Activated CD4-positive, alpha-beta memory T cell treated with anti-CD3 and anti-CD28 coated beads for 36 hours (primary cell): ENCODE data around the gene NOL8. TPM values are rescaled to one million over a fixed set of nuclear protein-coding genes. Genes with fewer than 3 reads are reported as not detected.

Source experiments
- CTCF ChIA-PET: fragments of 350-600 bp; sonication (Branson Sonifier 250); formaldehyde crosslinking; loops from one replicate; lab custom pipeline; 2021; ENCODE audit warnings: antibody characterized with exemption, inconsistent platforms; lab: Charles Lee
- POLR2A ChIA-PET: fragments of 350-600 bp; sonication (Branson Sonifier 250); formaldehyde crosslinking; loops from one replicate; lab custom pipeline; 2021; ENCODE audit warnings: antibody characterized with exemption; lab: Charles Lee
- DNase-seq: peaks from one replicate; pipeline ENCODE4 v3.0.0-alpha.2; 2020
- H3K27ac Mint-ChIP-seq: one replicate; pipeline ENCODE4 v1.8.0; 2021; ENCODE audit warnings: mixed read lengths
- H3K27me3 Mint-ChIP-seq: one replicate; pipeline ENCODE4 v1.8.0; 2021; ENCODE audit warnings: mixed read lengths
- H3K36me3 Mint-ChIP-seq: one replicate; pipeline ENCODE4 v1.8.0; 2021; ENCODE audit warnings: mixed read lengths
- H3K4me1 Mint-ChIP-seq: one replicate; pipeline ENCODE4 v1.8.0; 2021; ENCODE audit warnings: low read depth, mixed read lengths
- H3K4me3 Mint-ChIP-seq: one replicate; pipeline ENCODE4 v1.8.0; 2021; ENCODE audit warnings: mild to moderate bottlenecking, mixed read lengths
- H3K9me3 Mint-ChIP-seq: one replicate; pipeline ENCODE4 v1.8.0; 2021; ENCODE audit warnings: mixed read lengths
- intact Hi-C: fragments of 100-400 bp; cut with micrococcal nuclease; formaldehyde crosslinking; loops from one replicate; pipeline ENCODE4 v1.15.1; 2023
- total RNA-seq, 2 experiments: library from RNA; stranded (reverse); gene quantifications; one replicate each; pipeline ENCODE4 v1.2.3, GENCODE V29; 2021

Gene NOL8
- total RNA-seq = 10 to 100 TPM; 45.6 to 47.1 TPM

- ChIA-PET CTCF (interaction anchor here (0.8 to 1.9 kb wide), 7 partner anchors 23 to 465 kb away, joined by 3 to 7 read pairs (median 4); no protein-coding TSS in a partner anchor), POLR2A (interaction anchor here (0.7 to 2.0 kb wide), 12 partner anchors 11 to 1128 kb away, joined by 3 to 11 read pairs (median 4); partner anchors contain the start of genes FAM120AOS, IARS1 and IPPK)
- H3K4me1 Mint-ChIP-seq = peaks cover 36% of the 10 kb centered on the region
- peak within 1 kb of the TSS; percentile 94 for H3K27ac Mint-ChIP-seq
- H3K36me3 Mint-ChIP-seq = peaks cover 22% of the 10 kb centered on the region
- peak; percentile 90 for DNase-seq
- H3K4me3 Mint-ChIP-seq = peak within 1 kb of the TSS; percentile 90
- intact Hi-C loops = loop anchor here (1.0 to 10.0 kb wide), 7 partner anchors 32 to 439 kb away; partner anchors contain the start of genes BICD2, IARS1, IPPK and SPTLC1
- H3K9me3 Mint-ChIP-seq = no peaks in the 10 kb centered on the region
- H3K27me3 Mint-ChIP-seq = no peaks in the 10 kb centered on the region
These were observed at the start of gene NOL8, which contains the start of gene CENPP for GRCh38 chr9:92325269-92325990. TSS of gene NOL8 (minus strand) at chr9:92325350. CDS start at chr9:92324161, 1,189 bp downstream. TSS of gene CENPP (plus strand) at chr9:92325953.

- H3K4me1 Mint-ChIP-seq = no peaks in the 10 kb centered on the region
- ChIA-PET POLR2A (no interaction called here), CTCF (no interaction called here)
- DNase-seq = no peak
- peaks cover 33% of the 10 kb centered on the region for H3K9me3 Mint-ChIP-seq
- intact Hi-C loops = no loop called here
- no peak overlapping the region for H3K4me3 Mint-ChIP-seq
- H3K27ac Mint-ChIP-seq = no peak overlapping the region
- H3K27me3 Mint-ChIP-seq = no peaks in the 10 kb centered on the region
- peaks cover 25% of the 10 kb centered on the region for H3K36me3 Mint-ChIP-seq
These were observed 48.0 kb upstream of the NOL8 start for GRCh38 chr9:92373167-92373566.

DNA sequence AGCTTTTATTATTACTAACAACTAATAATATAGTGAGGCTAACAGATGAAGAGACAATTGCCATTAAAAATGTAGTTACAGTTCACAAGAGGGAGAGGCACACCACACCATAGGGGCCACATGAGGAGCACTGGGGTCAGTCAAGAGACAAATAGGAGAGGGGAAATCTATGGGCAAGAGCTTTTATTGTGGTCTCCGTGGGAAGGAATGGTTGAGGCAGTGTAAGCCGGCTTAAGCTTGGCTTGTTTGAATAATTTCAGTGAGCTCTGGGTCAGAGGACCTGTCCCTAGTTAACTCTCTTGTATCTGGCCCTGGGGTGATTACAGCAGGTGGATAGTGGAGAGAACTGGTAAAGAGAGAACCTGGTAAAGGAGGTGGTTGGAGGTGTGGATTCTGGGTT is 43.9 kb upstream of the NOL8 start:
- H3K36me3 Mint-ChIP-seq = peaks cover 14% of the 10 kb centered on the region
- H3K4me1 Mint-ChIP-seq = no peaks in the 10 kb centered on the region
- POLR2A ChIA-PET = no interaction called here
- H3K27me3 Mint-ChIP-seq = no peaks in the 10 kb centered on the region
- no peak overlapping the region for H3K27ac Mint-ChIP-seq
- CTCF ChIA-PET = no interaction called here
- peaks cover 16% of the 10 kb centered on the region for H3K9me3 Mint-ChIP-seq
- intact Hi-C loops = no loop called here
- DNase-seq = no peak
- no peak overlapping the region for H3K4me3 Mint-ChIP-seq

- H3K27ac Mint-ChIP-seq = no peak overlapping the region
- H3K4me1 Mint-ChIP-seq = no peaks in the 10 kb centered on the region
These were observed 34.9 kb upstream of the NOL8 start for GRCh38 chr9:92360083-92360482.

DNA sequence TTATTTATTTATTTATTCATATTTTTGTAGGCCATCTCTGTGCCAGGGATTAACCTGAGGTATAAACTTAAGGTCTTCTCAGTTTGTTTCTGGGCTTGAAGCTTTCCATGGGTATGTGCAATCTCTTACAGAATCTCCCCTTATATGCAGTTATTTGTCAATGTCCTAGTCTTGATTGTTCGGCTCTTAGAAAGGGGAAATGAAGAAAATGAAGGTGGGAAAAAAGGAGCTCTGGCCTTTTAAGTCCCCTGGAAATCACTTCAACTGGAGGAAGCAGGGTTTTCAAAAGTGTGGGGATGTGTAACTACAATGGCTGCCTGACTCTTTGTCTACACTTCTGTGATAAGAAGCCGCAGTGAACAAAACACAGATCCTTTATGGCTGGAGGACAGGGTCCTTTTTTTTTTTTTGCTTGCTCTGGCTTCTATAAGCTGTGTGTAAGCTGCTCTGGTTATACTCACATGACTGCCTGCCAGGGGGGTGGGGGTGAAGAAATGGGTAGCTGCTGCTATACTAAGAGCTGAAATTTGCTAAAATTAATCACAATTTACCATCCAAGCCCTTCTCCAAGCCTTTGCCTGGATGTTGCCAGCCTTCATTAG is 34.3 kb upstream of the NOL8 start:
- POLR2A ChIA-PET = no interaction called here
- Mint-ChIP-seq H3K27me3 (no peaks in the 10 kb centered on the region), H3K9me3 (peaks cover 31% of the 10 kb centered on the region), H3K4me3 (no peak overlapping the region), H3K4me1 (no peaks in the 10 kb centered on the region), H3K36me3 (peaks cover 20% of the 10 kb centered on the region), H3K27ac (no peak overlapping the region)
- CTCF ChIA-PET = no interaction called here
- no peak for DNase-seq
- intact Hi-C loops = no loop called here

More at GRCh38 chr9:92360083-92360482, 34.9 kb upstream of the NOL8 start:
- intact Hi-C loops = no loop called here
- ChIA-PET POLR2A (no interaction called here), CTCF (no interaction called here)
- peaks cover 15% of the 10 kb centered on the region for H3K36me3 Mint-ChIP-seq
- no peak overlapping the region for H3K4me3 Mint-ChIP-seq
- H3K9me3 Mint-ChIP-seq = peaks cover 25% of the 10 kb centered on the region
- DNase-seq = no peak
- no peaks in the 10 kb centered on the region for H3K27me3 Mint-ChIP-seq

DNA sequence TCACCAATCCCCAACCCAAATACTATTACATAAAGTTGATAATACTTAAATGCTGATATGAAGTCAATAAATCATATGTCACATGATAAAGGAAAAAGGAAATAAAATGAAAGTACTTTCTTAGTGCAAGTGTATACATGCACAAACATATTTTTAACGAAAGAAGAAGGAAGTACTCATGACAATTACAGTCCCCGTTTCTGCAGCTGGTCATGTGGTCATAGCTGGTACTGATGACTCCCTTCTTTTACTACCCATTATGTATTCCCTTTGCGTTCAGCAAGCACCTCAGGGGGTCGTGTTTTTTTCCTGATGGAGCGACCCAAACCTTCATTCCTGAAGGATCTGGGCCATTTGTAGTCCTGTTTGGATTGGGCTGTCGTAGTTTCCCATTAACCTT is 27.9 kb upstream of the NOL8 start:
- Mint-ChIP-seq H3K27ac (no peak overlapping the region), H3K4me1 (no peaks in the 10 kb centered on the region), H3K27me3 (no peaks in the 10 kb centered on the region), H3K36me3 (peaks cover 35% of the 10 kb centered on the region), H3K4me3 (no peak overlapping the region), H3K9me3 (peaks cover 35% of the 10 kb centered on the region)
- intact Hi-C loops = no loop called here
- DNase-seq = no peak
- ChIA-PET CTCF (no interaction called here), POLR2A (no interaction called here)

DNA sequence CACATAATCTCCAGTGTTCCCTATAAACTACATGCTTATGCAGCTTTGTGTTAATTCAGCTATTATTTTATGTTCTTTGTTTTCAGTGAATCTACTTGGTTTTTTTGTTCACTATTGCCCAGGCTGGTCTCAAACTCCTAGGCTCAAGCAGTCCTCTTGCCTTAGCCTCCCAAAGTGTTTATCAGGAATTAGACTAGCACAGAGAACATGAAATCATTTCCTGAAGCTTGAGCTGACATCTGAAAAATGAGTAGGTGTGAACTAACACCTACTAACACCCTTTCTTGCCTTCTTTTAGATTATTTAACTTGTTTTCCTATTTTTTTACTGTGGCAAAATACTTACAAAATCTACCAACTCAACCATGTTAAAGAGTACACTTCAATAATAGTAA is 25.6 kb upstream of the NOL8 start:
- no peak overlapping the region for H3K4me3 Mint-ChIP-seq
- peaks cover 19% of the 10 kb centered on the region for H3K9me3 Mint-ChIP-seq
- peaks cover 27% of the 10 kb centered on the region for H3K36me3 Mint-ChIP-seq
- no peak for DNase-seq
- no peaks in the 10 kb centered on the region for H3K27me3 Mint-ChIP-seq
- H3K4me1 Mint-ChIP-seq = no peaks in the 10 kb centered on the region
- ChIA-PET CTCF (no interaction called here), POLR2A (no interaction called here)
- intact Hi-C loops = no loop called here
- H3K27ac Mint-ChIP-seq = no peak overlapping the region

DNA sequence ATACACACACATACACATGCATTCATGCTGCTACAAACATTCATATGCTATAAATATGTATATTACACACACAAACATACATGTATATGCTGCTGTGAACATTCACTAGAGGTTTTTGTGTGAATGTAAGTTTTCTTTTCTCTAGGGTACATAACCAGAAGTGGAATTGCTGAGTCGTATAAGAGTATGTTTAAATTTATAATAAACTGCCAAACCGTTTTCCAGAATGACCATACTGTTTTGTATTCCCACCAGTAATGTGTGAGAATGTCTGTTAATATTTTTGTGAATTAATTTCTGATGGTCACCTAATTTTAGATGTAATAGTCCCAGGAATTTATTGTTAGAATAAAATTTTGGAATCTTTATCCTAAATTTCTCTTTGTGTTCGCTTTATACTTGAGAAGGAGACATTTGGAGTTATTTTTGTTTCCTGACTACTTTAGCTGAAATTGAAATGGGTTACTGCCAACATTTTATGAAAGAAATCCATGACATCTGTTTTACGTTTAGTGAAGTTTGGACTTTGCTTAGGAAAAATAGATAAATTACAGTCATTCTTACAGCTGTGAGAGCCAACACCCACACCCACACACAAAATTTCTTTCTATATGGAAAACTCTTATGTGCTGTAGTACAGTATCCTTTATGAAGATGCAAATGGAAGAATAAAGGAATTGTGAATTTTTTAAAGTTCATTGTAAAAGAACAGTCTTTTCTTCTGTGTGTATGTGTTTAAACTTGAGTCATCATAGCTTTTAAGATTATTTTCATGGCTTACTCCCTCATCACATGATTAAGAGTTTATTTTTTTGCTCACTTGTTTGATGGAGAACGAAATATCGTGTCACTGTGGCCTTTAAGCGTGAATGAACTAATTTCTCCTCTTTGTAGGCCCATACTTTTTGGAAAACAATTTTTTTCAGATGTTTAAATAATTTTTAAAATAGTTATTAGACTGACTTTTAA is 24.9 kb upstream of the NOL8 start:
- H3K27ac Mint-ChIP-seq = no peak overlapping the region
- H3K4me3 Mint-ChIP-seq = no peak overlapping the region
- CTCF ChIA-PET = no interaction called here
- POLR2A ChIA-PET = no interaction called here
- no peak for DNase-seq
- peaks cover 14% of the 10 kb centered on the region for H3K9me3 Mint-ChIP-seq
- H3K27me3 Mint-ChIP-seq = no peaks in the 10 kb centered on the region
- intact Hi-C loops = no loop called here
- H3K36me3 Mint-ChIP-seq = peaks cover 27% of the 10 kb centered on the region
- H3K4me1 Mint-ChIP-seq = no peaks in the 10 kb centered on the region

- intact Hi-C loops = no loop called here
- no peak overlapping the region for H3K27ac Mint-ChIP-seq
These were observed 20.4 kb upstream of the NOL8 start for GRCh38 chr9:92345582-92345981.

DNA sequence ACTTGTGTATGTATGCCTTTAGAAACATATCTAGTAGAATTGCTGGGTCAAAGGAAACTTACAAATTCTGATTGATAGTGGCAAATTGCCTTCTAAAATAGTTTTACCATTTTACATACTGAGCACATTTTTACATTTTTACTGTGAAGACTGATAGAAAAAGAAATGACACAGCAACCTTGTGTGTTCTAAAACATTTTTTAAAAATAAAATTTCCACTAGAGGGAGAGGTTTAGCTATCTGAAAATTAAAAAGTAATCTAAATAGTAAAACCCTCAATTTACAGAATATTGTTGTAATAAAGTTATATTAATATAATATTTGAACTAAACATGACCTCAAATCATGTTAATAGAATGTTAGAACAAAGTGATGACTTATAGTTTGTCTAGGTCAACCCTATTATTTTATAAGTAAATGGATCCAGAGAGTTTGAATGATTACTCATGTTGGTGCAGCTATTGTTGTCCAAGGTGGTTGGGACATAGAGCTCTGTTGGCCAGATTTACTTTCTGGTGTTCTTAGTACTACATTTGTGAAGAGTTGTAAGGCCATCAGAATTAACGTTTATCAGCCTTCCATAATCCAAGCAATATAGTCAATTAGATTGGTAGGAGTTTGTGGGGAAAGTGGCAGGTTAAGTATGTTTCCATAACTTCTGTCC is 17.8 kb upstream of the NOL8 start:
- H3K36me3 Mint-ChIP-seq = peaks cover 42% of the 10 kb centered on the region
- intact Hi-C loops = no loop called here
- no peaks in the 10 kb centered on the region for H3K27me3 Mint-ChIP-seq
- CTCF ChIA-PET = interaction anchor here (1.0 kb wide), 1 partner anchor 9 kb away, joined by 4 read pairs; no protein-coding TSS in a partner anchor
- H3K27ac Mint-ChIP-seq = no peak overlapping the region
- no peaks in the 10 kb centered on the region for H3K4me1 Mint-ChIP-seq
- no peak for DNase-seq
- POLR2A ChIA-PET = no interaction called here
- H3K4me3 Mint-ChIP-seq = no peak overlapping the region
- peaks cover 10% of the 10 kb centered on the region for H3K9me3 Mint-ChIP-seq

More at GRCh38 chr9:92345582-92345981, 20.4 kb upstream of the NOL8 start:
- Mint-ChIP-seq H3K4me3 (no peak overlapping the region), H3K4me1 (no peaks in the 10 kb centered on the region), H3K27me3 (no peaks in the 10 kb centered on the region), H3K9me3 (peaks cover 9% of the 10 kb centered on the region), H3K36me3 (peaks cover 26% of the 10 kb centered on the region)
- ChIA-PET CTCF (no interaction called here), POLR2A (no interaction called here)
- DNase-seq = no peak

DNA sequence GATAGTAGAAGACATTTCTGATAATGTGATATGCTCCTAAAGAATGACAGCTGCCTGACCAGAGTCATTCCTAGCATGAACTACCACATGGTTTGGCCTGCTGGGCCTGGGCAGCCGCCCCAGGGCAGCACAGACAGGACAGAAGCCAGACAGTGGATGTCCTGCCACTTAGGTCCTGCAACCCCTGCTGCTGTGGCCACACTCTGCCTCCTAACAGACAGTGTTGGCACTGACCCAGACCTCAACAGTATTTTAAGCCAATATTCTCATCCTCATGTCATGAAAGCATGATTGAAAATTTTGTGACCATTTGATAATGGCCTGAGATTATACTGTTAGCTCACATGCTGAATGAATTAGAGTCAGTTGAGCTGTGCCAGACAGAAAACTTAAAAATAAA is 16.4 kb upstream of the NOL8 start:
- peaks cover 43% of the 10 kb centered on the region for H3K36me3 Mint-ChIP-seq
- DNase-seq = no peak
- intact Hi-C loops = no loop called here
- peaks cover 10% of the 10 kb centered on the region for H3K9me3 Mint-ChIP-seq
- H3K27me3 Mint-ChIP-seq = no peaks in the 10 kb centered on the region
- H3K4me3 Mint-ChIP-seq = no peak overlapping the region
- POLR2A ChIA-PET = no interaction called here
- no peaks in the 10 kb centered on the region for H3K4me1 Mint-ChIP-seq
- H3K27ac Mint-ChIP-seq = no peak overlapping the region
- CTCF ChIA-PET = no interaction called here
